ENCODE data around the gene PLCD4. TPM values are rescaled to one million over a fixed set of nuclear protein-coding genes. Genes with fewer than 3 reads are reported as not detected.

PLCD4 gene
- total RNA-seq, 3 donors from 2014 or later, result 1.2 to 41.2 (median 2.2) TPM

DNA sequence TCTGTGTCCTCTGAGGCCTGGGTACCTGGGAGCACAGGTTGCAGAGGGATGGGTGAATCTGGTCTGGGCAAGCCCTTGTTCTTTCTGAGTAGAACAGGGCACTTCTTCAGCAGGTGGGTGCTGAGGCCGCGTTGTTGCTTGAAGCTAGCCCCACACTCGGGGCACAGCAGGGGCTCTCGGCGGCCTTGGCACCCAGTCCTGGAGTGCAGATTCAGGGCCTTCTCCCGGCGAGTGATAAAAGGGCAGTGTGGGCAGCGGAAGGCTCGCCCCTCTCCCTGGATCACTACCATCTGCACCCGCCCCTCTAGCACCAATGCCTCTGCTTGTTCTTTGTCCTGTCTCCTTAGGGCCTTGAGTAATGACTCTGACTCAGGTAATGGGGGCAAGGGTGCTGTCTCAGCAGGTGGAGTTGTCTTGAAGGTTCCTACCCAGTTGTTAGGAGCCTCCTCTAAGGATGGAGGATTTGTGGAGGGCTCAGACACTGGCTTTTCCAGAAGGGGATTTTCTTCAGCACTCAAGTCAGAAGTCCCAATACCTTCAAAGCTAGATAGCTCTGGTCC, 36.1 kb downstream of the PLCD4 start:
- intact Hi-C loops (cut with DNase I, micrococcal nuclease), result loop anchor here in 1 of 2 donors (10.0 kb wide), 1 partner anchor 59 kb away; no protein-coding TSS in a partner anchor
- H3K4me3 ChIP-seq, result no peak overlapping the region
- no peak for ATAC-seq
- H3K36me3 ChIP-seq (ENCODE audit: low read depth), result peaks cover 16% of the 10 kb centered on the region
- no peaks in the 10 kb centered on the region for H3K4me1 ChIP-seq (ENCODE audit: low read depth)
- DNase-seq, result no peak
- TF ChIP-seq, protein P1, sequence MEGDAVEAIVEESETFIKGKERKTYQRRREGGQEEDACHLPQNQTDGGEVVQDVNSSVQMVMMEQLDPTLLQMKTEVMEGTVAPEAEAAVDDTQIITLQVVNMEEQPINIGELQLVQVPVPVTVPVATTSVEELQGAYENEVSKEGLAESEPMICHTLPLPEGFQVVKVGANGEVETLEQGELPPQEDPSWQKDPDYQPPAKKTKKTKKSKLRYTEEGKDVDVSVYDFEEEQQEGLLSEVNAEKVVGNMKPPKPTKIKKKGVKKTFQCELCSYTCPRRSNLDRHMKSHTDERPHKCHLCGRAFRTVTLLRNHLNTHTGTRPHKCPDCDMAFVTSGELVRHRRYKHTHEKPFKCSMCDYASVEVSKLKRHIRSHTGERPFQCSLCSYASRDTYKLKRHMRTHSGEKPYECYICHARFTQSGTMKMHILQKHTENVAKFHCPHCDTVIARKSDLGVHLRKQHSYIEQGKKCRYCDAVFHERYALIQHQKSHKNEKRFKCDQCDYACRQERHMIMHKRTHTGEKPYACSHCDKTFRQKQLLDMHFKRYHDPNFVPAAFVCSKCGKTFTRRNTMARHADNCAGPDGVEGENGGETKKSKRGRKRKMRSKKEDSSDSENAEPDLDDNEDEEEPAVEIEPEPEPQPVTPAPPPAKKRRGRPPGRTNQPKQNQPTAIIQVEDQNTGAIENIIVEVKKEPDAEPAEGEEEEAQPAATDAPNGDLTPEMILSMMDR (IDR thresholded peaks at IDR 0.05), result no peak
- H3K9me3 ChIP-seq, result no peaks in the 10 kb centered on the region

- no peak overlapping the region for H3K4me3 ChIP-seq
- no peak for ATAC-seq
- TF ChIP-seq, protein P1 (IDR thresholded peaks at IDR 0.05), result no peak
- H3K36me3 ChIP-seq (ENCODE audit: low read depth), result peaks cover 15% of the 10 kb centered on the region
- no peaks in the 10 kb centered on the region for H3K4me1 ChIP-seq (ENCODE audit: low read depth)
- intact Hi-C loops (cut with DNase I, micrococcal nuclease), result loop anchor here in 1 of 2 donors (10.0 kb wide), 1 partner anchor 60 kb away; no protein-coding TSS in a partner anchor
- DNase-seq, result no peak
- no peaks in the 10 kb centered on the region for H3K9me3 ChIP-seq
Observed at GRCh38 chr2:218644721-218645120, 37.0 kb downstream of the PLCD4 start.

DNA sequence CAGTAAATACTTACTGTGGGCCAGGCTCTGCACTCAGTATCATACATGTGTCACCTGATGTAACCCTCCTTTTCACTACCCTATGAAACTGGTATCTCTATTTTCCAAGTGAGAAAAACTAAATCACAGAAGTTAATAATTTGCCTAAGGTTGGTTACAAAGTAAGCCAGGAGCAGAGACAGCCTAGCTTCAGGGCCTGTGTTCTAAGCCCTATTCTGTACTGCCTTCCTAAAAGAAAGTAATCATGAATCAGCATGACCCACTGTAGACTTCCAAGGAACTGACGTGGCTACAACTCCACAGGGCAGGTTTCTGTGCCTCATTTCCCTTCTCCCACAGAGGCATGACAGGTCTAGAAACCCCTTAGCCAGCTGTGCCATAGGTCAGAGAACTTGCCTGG, 37.4 kb downstream of the PLCD4 start:
- DNase-seq (no peak), ATAC-seq (no peak)
- Histone ChIP-seq H3K36me3 (ENCODE audit: low read depth) (peaks cover 15% of the 10 kb centered on the region), H3K4me3 (no peak overlapping the region), H3K4me1 (ENCODE audit: low read depth) (no peaks in the 10 kb centered on the region), H3K9me3 (no peaks in the 10 kb centered on the region)
- TF ChIP-seq, protein P1 (IDR thresholded peaks at IDR 0.05), result no peak
- intact Hi-C loops (cut with DNase I, micrococcal nuclease), result loop anchor here in 1 of 2 donors (10.0 kb wide), 1 partner anchor 60 kb away; no protein-coding TSS in a partner anchor

GRCh38 chr2:218648088-218648786, 40.5 kb downstream of the PLCD4 start:
- intact Hi-C loops (cut with DNase I, micrococcal nuclease), result loop anchor here in 1 of 2 donors (10.0 kb wide), 1 partner anchor 63 kb away; no protein-coding TSS in a partner anchor
- ATAC-seq, result peak; percentile 89
- DNase-seq, result peak in 2 of 3 donors; percentile 56 to 68

GRCh38 chr2:218648787-218649100, 41.0 kb downstream of the PLCD4 start:
- TF ChIP-seq, protein P1 (IDR thresholded peaks at IDR 0.05), result no peak
- Histone ChIP-seq H3K4me1 (ENCODE audit: low read depth) (no peaks in the 10 kb centered on the region), H3K4me3 (no peak overlapping the region), H3K9me3 (no peaks in the 10 kb centered on the region), H3K36me3 (ENCODE audit: low read depth) (peaks cover 10% of the 10 kb centered on the region)
- intact Hi-C loops (cut with DNase I, micrococcal nuclease), result loop anchor here in 1 of 2 donors (10.0 kb wide), 1 partner anchor 64 kb away; no protein-coding TSS in a partner anchor
- no peak for ATAC-seq
- DNase-seq, result no peak

More at GRCh38 chr2:218648088-218648786, 40.5 kb downstream of the PLCD4 start:
- TF ChIP-seq, protein P1 (IDR thresholded peaks at IDR 0.05), result peak; percentile 72
- Histone ChIP-seq H3K4me3 (no peak overlapping the region), H3K36me3 (ENCODE audit: low read depth) (peaks cover 10% of the 10 kb centered on the region), H3K9me3 (no peaks in the 10 kb centered on the region), H3K4me1 (ENCODE audit: low read depth) (no peaks in the 10 kb centered on the region)

All from mucosa of descending colon (tissue), 3 donors.